Stimulated activated naive CD8-positive, alpha-beta T cell treated with anti-CD3 and anti-CD28 coated beads, Interleukin-15, amount 100 ng/mL, for 72 hours (primary cell): ENCODE results near the gene LAMTOR5.

ENCODE experiments used
- ATAC-seq: fragments of 150-1000 bp; cut with Tn5 transposase; 2 replicates; pipeline ENCODE4 v1.10.0; 2021; ENCODE audit warnings: mild to moderate bottlenecking, moderate library complexity
- DNase-seq, 2 donors: peaks; one replicate each; pipeline ENCODE4 v3.0.0; 2021 to 2022
- H3K27ac Mint-ChIP-seq, 2 donors: one replicate each; pipeline ENCODE4 v1.8.0; 2022; ENCODE audit warnings: mild to moderate bottlenecking in 2 of 2, mixed read lengths in 2 of 2, moderate library complexity in 2 of 2
- H3K27me3 Mint-ChIP-seq: one replicate; pipeline ENCODE4 v1.8.0; 2022; ENCODE audit warnings: mixed read lengths
- H3K4me1 Mint-ChIP-seq: one replicate; pipeline ENCODE4 v1.8.0; 2022; ENCODE audit warnings: mild to moderate bottlenecking, mixed read lengths
- H3K4me3 Mint-ChIP-seq, 2 donors: one replicate each; pipeline ENCODE4 v1.8.0; 2022; ENCODE audit warnings: mild to moderate bottlenecking in 2 of 2, mixed read lengths in 2 of 2, moderate library complexity in 1 of 2
- H3K9me3 Mint-ChIP-seq, 2 donors: one replicate each; pipeline ENCODE4 v1.8.0; 2022; ENCODE audit warnings: mixed read lengths in 2 of 2

The LAMTOR5 gene

DNA sequence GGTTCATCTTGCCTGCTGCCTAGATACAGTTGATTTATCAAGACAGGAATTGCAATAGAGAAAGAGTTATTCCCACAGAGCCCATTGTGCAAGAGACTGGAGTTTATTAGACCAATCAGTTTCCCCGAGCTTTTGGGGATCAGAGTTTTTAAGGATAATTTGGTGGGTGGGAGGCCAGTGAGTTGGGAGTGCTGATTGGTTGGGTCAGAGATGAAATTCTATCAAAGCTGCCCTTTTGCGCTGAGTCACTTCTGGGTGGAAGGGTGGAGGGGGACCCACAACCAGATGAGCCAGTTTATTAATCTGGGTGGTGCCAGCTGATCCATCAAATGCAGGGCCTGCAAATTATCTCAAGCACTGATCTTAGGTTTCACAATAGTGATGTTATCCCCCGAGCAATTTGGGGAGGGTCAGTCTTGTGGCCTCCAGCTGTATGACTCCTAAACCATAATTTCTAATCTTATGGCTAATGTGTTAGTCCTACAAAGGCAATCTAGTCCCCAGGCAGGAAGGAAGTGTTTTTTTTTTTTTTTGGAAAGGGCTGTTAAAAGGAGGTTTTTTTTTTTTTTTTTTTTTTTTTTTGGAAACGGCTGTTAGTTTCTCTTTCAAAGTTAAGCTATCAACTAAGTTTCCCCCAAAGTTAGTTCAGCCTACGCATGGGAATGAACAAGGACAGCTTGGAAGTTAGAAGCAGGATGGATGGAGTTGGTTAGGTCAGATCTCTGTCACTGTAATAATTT is 24.1 kb downstream of the LAMTOR5 start:
- no peak overlapping the region for H3K4me3 Mint-ChIP-seq
- DNase-seq = no peak

DNA sequence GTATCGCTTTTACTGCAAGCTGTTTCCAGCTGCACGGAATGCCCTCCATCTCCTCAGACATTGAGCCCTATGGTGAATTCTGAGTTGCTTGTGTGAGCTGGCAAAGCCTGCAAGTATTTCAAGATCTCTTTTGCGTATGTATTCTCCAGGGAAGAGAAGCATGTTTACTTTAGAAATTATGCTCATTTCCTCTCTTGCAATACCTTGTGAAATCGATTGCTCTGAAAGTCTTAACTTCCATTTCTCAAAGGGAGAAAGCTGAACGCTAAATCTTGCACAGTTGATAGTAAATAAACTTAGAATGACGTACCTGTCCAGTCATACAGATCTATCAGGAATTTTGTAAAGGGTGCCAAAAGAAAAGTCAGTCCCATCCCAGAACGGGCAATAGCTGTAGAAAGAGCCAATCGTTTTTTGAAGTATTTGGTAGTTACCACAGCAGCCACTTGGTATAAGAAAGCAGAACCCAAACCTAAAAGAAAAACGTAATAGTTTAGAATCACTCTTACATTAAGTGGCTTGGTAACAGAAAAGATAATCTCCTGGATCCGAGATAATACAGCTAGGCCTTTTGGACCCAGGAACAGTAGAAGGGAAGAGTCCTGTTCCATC is 26.7 kb downstream of the LAMTOR5 start:
- no peak overlapping the region for H3K4me3 Mint-ChIP-seq
- no peak for ATAC-seq
- no peak for DNase-seq

More for the DNA sequence above, 24.1 kb downstream of the LAMTOR5 start:
- Mint-ChIP-seq H3K27me3 (no peaks in the 10 kb centered on the region), H3K4me1 (peaks cover 12% of the 10 kb centered on the region), H3K9me3 (no peaks in the 10 kb centered on the region), H3K27ac (peak overlapping the region; percentile 31 to 77)
- no peak for ATAC-seq

GRCh38 chr1:110375490-110375889 is 32.0 kb downstream of the LAMTOR5 start:
- Mint-ChIP-seq H3K4me1 (peaks cover 3% of the 10 kb centered on the region), H3K9me3 (no peaks in the 10 kb centered on the region), H3K27ac (peak overlapping the region in 1 of 2 donors; percentile 11), H3K4me3 (no peak overlapping the region), H3K27me3 (no peaks in the 10 kb centered on the region)
- no peak for ATAC-seq
- no peak for DNase-seq

More for the DNA sequence above, 26.7 kb downstream of the LAMTOR5 start:
- Mint-ChIP-seq H3K27me3 (no peaks in the 10 kb centered on the region), H3K4me1 (peaks cover 12% of the 10 kb centered on the region), H3K9me3 (no peaks in the 10 kb centered on the region), H3K27ac (peak overlapping the region in 1 of 2 donors; percentile 38)

- DNase-seq (no peak), ATAC-seq (peak; percentile 93)
- H3K27me3 Mint-ChIP-seq = no peaks in the 10 kb centered on the region
- no peaks in the 10 kb centered on the region for H3K9me3 Mint-ChIP-seq
- peaks cover 8% of the 10 kb centered on the region for H3K4me1 Mint-ChIP-seq
- H3K27ac Mint-ChIP-seq = peak overlapping the region in 1 of 2 donors; percentile 5
- H3K4me3 Mint-ChIP-seq = no peak overlapping the region
These were observed 36.7 kb downstream of the LAMTOR5 start for GRCh38 chr1:110370827-110371226.

DNA sequence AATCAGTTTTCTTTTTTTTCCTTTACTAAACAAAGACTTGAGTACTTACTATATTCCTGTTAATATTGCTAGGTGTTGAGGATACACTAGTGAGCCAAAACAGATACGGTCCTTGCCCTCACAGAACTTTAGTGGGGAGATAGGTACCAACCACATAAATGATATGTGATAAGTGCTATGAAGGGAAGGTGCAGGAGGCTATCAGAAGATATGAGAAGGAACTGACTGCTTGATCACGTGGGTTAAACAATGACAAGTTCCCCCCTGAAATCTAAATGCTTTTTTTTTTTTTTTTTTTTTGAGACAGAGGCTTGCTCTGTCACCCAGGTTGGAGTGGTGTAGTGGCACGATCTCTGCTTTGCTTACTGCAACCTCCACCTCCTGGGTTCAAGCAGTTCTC is 43.3 kb downstream of the LAMTOR5 start:
- H3K27me3 Mint-ChIP-seq = no peaks in the 10 kb centered on the region

DNA sequence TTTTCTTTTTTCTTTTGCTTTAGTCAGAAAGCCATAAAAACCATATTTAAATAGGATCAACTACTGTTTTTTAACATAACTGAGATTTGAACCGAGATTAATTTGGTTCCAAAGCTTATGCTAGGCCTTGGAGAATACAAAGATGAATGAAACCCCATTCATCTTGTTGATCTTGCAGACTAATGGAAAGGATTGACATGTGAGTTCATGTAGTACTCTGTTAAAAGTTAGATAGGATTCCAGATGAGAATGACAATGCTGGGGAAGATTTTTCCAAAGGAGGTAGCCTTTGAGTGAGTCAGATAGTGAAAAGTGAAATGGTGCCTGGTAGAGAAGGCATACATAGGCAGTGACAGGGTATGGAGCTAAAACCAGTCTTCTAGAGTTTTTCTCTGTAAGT is 45.6 kb downstream of the LAMTOR5 start:
- Mint-ChIP-seq H3K9me3 (no peaks in the 10 kb centered on the region), H3K4me1 (no peaks in the 10 kb centered on the region), H3K27ac (peak overlapping the region in 1 of 2 donors; percentile 41), H3K4me3 (no peak overlapping the region), H3K27me3 (no peaks in the 10 kb centered on the region)
- DNase-seq (no peak), ATAC-seq (no peak)

More for the DNA sequence above, 43.3 kb downstream of the LAMTOR5 start:
- peak overlapping the region in 1 of 2 donors; percentile 19 for H3K27ac Mint-ChIP-seq
- DNase-seq (no peak), ATAC-seq (no peak)
- no peaks in the 10 kb centered on the region for H3K4me1 Mint-ChIP-seq
- H3K4me3 Mint-ChIP-seq = no peak overlapping the region
- H3K9me3 Mint-ChIP-seq = no peaks in the 10 kb centered on the region

DNA sequence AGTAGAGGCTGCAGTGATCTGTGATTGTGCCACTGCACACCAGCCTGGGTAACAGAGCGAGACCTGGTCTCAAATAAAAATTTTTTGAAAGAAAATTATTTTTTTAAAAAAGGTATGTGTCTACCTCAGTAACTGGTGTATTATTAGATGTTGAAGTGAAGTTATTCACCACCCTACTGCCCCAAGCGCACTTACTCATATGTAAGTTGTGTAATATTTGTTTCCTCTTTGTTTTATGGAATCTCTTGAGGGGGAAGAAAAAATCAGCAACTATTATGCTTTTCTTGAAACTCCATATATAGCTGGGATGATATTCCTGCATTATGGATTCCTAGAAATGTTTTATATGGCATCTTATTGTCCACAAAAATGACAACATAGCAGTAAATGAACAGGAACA is 47.1 kb downstream of the LAMTOR5 start:
- Mint-ChIP-seq H3K27me3 (no peaks in the 10 kb centered on the region), H3K27ac (no peak overlapping the region), H3K9me3 (no peaks in the 10 kb centered on the region), H3K4me1 (peaks cover 12% of the 10 kb centered on the region), H3K4me3 (no peak overlapping the region)
- DNase-seq (no peak), ATAC-seq (no peak)

GRCh38 chr1:110356379-110356778 is 51.1 kb downstream of the LAMTOR5 start:
- peaks cover 23% of the 10 kb centered on the region for H3K4me1 Mint-ChIP-seq
- H3K4me3 Mint-ChIP-seq = no peak overlapping the region
- H3K27me3 Mint-ChIP-seq = no peaks in the 10 kb centered on the region
- ATAC-seq (no peak), DNase-seq (no peak)
- H3K9me3 Mint-ChIP-seq = no peaks in the 10 kb centered on the region
- H3K27ac Mint-ChIP-seq = no peak overlapping the region

DNA sequence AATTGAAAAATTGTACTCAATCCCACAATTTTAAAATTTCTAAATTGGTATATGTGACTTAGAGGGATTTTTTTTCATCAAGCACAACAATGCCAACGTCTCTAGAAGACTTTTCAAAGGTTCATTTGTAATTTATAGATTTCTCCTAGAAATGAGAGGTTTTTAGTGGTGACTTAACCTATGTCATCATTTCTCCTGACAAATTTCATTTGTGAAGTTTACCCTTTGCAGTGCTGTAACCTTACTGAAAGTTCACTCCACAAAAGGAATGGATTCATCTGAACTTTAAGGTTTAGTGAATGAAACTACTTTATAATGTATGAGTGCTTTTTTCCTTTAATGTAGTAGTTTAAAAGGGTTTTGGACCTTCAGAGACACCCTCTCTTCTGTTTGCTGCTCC is 52.2 kb downstream of the LAMTOR5 start:
- peaks cover 33% of the 10 kb centered on the region for H3K4me1 Mint-ChIP-seq
- H3K27ac Mint-ChIP-seq = no peak overlapping the region
- ATAC-seq (no peak), DNase-seq (no peak)
- no peaks in the 10 kb centered on the region for H3K27me3 Mint-ChIP-seq
- no peak overlapping the region for H3K4me3 Mint-ChIP-seq
- H3K9me3 Mint-ChIP-seq = no peaks in the 10 kb centered on the region
